ENCODE data around the gene EEF2K.
"Not testable (repeated sequence)": the region's sequence is repeated elsewhere in the genome, so short reads cannot be mapped to it uniquely, and the experiment has no call there.

Gene EEF2K

DNA sequence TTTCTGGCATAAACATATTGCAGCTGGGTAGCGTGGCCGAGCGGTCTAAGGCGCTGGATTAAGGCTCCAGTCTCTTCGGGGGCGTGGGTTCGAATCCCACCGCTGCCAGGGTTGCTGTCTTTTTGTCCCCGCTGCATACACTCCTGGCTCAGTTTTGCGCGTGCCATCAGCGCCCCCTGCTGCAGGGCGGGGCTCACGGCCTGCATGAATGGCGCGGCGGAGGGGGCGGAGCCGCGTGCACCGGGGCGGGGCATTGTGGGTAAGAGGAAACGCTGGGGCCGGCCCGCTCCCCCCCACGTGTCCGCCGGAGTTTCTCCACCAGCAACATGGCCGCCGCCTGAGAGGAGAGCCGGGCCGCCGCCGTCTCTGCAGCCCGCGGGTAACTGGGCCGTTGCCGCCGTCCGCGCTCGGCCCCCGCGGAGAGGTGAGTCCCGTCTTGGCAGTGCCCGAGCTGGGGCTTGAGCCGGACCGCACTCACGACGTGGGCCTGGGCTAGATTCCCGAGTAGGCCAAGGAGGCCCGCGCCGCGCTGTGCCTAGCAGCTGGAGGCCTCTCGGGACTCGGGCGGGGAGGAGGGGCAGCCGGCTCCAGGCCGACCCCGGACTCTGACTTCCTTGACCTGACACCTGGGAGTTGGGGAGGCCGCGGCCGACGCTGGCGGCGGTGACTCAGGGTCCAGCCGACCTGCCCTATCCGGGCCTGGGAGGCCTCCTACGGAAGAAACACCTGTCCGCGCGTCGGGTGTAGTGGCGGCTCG is 91.2 kb downstream of the EEF2K start, which contains the start of gene POLR3E:
Gene POLR3E (plus strand): TSS at position 296 of the 757 bp plus-strand sequence. CDS start 5,560 bp downstream, outside the sequence.
- DNase-seq: peak; percentile 99

DNA sequence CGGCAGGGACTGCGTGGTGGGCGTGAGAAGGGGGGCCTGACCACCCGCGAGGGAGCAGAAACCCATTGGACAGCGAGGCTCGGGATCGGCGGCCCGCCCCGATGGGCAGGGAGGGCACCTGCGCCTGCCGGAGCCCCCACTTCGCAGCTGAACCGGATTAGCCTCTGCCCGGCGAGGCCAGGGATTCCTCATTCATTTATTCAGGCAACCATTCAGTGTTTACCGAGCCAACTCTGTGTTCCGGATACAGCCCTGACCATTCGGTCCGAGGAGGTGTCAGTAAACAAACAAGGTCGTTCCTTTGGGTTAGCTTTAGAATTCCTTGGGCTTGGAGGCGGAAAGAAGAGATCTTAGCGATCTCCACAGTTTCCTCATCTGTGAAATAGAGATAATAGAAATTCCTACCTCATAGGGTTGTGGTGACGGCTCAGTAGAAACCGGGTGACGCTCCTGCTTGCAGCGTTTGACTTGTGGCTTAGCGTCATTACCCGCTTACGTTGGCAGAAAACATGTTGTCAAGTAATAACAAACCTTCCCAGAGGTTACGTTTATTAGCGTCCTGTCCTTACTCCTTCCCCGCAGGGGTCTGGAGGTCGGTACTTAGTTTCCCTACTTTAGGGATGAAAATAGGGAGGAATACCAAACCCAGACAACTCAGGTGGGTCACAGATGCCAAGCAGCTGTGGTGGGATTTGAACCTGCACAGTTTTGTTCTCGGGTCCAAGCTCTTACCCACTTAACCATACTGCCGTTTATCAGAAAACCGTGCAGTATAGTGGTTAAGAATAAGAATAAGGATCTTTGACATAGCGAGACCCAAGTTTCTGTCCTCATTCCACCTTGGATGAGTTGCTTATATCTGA is 92.0 kb downstream of the EEF2K start:
- DNase-seq: peak; percentile 91

DNA sequence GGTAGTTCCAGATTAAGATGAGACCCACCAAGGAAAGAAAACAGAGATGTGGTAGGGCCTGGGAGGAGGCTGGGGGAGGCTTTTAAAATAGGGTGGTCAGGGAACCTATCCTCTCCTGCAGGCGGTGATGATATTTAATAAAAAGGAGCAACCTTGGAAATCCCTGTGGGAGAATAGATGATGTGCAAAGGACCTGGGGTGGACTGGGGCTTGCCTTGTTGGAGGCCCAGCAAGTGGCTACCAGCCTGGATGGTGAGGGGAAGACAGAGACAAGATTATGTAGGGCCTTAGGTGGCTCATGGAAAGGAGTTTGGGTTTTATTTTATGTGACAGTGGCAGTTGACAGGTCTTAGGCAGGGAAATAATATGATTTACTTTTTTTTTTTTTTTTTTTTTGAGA is 93.0 kb downstream of the EEF2K start:
- no peak for DNase-seq

- DNase-seq: peak; percentile 14
Observed at GRCh38 chr16:22300427-22301071, 94.5 kb downstream of the EEF2K start.

DNA sequence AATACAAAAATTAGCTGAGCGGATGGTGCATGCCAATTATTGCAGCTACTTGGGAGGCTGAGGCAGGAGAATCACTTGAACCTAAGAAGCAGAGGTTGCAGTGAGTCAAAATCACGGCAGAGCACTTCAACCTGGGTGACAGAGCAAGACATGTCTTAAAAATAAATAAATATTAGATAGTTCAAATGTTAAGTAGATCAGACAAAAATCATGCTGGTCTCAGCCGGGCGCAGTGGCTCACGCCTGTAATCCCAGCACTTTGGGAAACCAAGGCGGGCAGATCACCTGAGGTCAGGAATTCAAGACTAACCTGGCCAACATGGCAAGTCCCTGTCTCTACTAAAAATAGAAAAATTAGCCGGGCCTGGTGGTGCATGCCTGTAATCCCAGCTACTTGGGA is 95.3 kb downstream of the EEF2K start:
- DNase-seq: not testable (repeated sequence)

DNA sequence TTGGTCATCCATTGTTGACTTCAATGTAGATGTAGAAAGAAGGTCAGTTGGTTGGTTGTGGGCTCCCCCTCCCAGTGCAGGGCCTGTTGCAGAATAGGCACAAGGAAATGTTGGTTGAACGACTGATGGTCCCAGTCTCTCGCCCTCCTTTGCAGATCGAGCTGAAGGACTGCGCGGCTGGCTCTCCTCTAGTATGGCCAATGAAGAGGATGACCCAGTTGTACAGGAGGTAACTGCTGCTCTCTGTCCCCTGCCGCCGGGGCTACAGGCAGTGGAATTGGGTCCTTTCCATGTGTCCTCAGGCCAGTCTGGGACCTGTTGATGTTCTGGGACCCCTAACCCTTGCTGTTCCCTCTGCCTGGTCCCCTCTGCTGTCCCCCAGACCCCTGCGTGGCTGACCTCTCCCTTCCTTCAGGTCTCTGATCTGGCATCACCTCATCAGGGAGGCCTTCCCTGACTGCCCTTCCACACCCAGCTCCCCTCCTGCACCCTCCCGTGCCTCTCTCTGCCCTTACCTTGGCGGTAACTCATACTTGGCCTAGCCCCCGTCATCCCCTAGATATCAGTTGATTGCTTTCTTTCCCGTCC is 96.8 kb downstream of the EEF2K start:
- DNase-seq: no peak

GRCh38 chr16:22304411-22304810 is 98.3 kb downstream of the EEF2K start:
- DNase-seq: no peak

GRCh38 chr16:22306788-22307187 is 100.7 kb downstream of the EEF2K start:
- no peak for DNase-seq

- DNase-seq: no peak
Observed at GRCh38 chr16:22307838-22308237, 101.8 kb downstream of the EEF2K start.

GRCh38 chr16:22308824-22309520 is 102.9 kb downstream of the EEF2K start:
- DNase-seq: no peak

- DNase-seq: no peak
Observed at GRCh38 chr16:22311520-22311919, 105.4 kb downstream of the EEF2K start.

DNA sequence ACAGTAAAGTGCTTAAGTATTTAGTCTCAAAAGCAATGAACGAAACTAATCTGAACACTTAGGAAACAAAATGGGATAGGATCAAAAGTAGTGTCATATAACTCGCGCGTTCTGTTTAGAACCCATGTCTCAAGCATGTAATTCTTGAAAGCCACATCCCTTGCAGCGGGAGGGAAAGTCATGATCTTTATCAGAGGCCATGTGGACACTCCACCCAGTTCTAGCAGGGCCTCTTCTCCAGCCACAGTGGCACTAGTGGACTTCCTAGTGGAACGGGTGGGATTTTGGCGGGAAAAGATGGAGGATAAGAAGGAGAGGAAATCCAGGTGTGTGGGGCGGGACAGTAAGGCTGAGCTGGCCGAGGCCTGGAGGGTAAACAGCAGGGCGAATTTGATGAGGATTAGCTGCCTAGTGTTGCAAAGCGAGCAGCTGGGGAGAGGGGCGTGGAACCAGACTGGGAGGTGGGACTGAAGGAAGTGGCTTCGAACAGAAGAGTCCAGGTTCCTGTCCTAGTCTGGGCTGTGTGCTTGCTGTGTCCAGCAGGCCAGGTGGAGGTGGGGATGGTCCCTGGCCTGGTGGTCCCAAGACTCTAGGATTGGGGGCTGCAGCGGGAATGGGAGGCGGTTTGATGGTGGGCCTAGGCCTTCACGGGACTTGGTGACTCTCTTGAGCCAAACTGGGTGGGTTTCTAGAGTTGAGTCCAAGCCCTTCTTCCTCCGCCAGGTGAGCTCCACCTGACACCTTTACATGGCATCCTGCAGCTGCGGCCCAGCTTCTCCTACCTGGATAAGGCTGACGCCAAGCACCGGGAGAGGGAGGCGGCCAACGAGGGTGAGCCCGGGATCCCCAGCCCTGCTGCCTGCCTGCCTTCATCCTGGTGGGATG is 107.1 kb downstream of the EEF2K start:
- no peak for DNase-seq

GRCh38 chr16:22313876-22314470 is 107.9 kb downstream of the EEF2K start:
- no peak for DNase-seq

GRCh38 chr16:22314661-22315626 is 108.9 kb downstream of the EEF2K start:
- no peak for DNase-seq

DNA sequence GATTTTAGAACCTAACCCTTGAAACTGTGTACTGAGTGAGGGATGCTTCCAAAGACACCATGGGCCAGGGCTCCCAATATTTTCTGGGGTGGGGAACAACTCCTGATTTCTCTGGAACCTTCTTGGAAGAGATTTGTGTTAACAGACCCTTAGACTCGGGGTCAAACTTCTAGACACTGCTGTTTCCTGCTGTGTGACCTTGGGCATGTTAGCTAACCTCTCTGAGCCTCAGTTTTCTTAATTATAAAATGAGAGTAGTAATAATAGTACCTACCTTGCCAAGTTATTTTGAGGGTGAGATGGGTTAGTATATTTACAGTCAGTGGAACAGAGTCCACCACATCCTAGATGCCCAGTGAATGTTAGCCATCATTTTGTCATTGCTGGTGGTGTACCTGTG is 109.9 kb downstream of the EEF2K start:
- DNase-seq: no peak

DNA sequence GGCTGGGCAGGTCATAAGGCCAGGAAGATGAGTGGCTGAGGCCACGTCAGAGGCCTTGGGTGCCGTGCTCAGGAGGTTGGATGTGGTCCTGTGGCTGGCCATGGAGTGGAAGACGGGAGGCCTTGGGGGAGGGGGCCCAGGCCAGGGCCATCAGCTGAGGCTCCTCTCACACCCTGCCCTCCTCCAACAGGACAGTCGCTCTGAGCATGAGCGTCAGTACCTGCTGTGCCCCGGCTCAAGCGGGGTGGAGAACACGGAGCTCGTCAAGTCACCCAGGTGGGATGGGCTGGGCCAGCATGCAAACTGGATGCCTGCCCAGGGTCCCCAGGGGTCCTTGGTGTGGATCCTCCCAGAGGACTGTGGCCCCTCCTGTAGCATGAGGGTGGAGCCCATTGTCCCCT is 110.3 kb downstream of the EEF2K start:
- DNase-seq: no peak

DNA sequence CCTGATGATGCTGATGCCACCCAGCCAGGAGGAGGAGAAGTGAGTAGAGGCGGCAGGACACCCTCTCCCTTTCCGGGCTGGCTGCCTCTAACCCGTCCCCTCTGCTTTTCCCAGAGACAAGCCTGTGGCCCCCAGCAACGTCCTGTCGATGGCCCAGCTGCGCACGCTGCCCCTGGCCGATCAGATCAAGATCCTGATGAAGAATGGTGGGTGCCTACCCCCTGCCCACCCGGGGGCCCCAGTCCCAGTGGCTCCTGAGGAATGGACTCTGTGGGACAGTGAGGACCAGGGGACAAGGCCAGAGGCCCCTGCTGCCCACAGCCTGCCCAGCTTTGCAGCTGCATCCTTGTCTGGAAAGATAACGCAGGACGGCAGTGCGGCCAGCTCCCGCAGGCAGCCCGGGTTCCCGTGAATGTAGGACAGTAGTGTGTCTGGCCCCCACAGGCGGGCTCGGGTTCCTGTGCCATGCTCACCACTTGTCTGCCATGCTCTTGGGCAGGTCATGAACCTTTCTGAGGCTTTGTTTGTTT is 111.0 kb downstream of the EEF2K start:
- DNase-seq: no peak

- DNase-seq: no peak
Observed at GRCh38 chr16:22317625-22318024, 111.5 kb downstream of the EEF2K start.

DNA sequence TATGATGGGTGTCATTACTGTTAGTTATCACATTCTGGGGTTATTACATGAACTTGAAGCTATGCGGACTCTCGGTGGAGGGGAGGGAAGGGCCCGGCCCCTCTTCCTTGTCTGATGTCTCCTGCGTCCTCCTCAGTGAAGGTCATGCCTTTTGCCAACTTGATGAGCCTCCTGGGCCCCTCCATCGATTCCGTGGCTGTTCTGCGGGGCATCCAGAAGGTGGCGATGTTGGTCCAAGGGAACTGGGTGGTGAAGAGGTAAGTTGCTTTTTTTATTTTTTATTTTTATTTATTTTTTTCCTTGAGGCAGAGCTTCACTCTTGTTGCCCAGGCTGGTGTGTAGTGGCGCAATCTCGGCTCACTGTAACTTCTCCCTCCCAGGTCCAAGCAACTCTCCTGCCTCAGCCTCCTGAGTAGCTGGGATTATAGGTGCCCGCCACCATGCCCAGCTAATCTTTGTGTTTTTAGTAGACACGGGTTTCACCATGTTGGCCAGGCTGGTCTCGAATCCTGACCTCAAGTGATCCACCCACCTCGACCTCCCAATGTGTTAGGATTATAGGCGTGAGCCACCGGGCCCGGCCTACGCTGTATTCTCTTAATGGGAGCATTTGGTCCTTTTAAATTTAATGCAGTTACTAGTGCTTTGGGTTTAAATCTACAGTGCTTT is 112.7 kb downstream of the EEF2K start:
- DNase-seq: peak; percentile 46
